Sigmoid colon (tissue), 7 donors: ENCODE data around the gene GATA5. TPM values are rescaled to one million over a fixed set of nuclear protein-coding genes. Genes with fewer than 3 reads are reported as not detected.

ENCODE experiments used
- DNase-seq: peaks from one replicate; pipeline ENCODE4 v3.0.0-alpha.2; 2019
- H3K27ac ChIP-seq, 4 donors: fragments of 200-600 bp; sonication (generic); one replicate each; pipeline ENCODE4 v1.5.1; 2016 to 2019; ENCODE audit warnings: mild to moderate bottlenecking in 1 of 4
- H3K27me3 ChIP-seq, 3 donors: fragments of 200-600 bp; sonication (generic); one replicate each; pipeline ENCODE4 v1.5.1; 2019; ENCODE audit warnings: mild to moderate bottlenecking in 1 of 3
- H3K36me3 ChIP-seq, 4 donors: fragments of 200-600 bp; sonication (generic); one replicate each; pipeline ENCODE4 v1.5.1; 2016 to 2019
- H3K4me1 ChIP-seq, 4 donors: fragments of 200-600 bp; sonication (generic); one replicate each; pipeline ENCODE4 v1.5.1; 2017 to 2019
- H3K4me3 ChIP-seq, 4 donors: fragments of 200-600 bp; sonication (generic); one replicate each; pipeline ENCODE4 v1.5.1; 2017 to 2019; ENCODE audit warnings: mild to moderate bottlenecking in 2 of 4, moderate library complexity in 1 of 4
- H3K9me3 ChIP-seq, 4 donors: fragments of 200-600 bp in 3 of 4; sonication (generic) in 3 of 4; one replicate each; pipeline versions ENCODE4 v1.5.1 to v1.6.1; 2013 to 2019
- EP300 ChIP-seq, 4 donors: sonication (generic); formaldehyde crosslinking; IDR thresholded peaks; one replicate each; pipeline ENCODE4 v1.6.1; 2017; ENCODE audit warnings: antibody characterized with exemption in 4 of 4
- POLR2A ChIP-seq, 2 donors: fragments of 450-650 bp; IDR thresholded peaks; one replicate each; pipeline ENCODE4 v1.6.1; 2016; ENCODE audit warnings: antibody characterized with exemption in 2 of 2, mild to moderate bottlenecking in 2 of 2, moderate library complexity in 2 of 2
- POLR2AphosphoS5 ChIP-seq, 4 donors: sonication (generic); formaldehyde crosslinking; IDR thresholded peaks; one replicate each; pipeline ENCODE4 v1.6.1; 2017; ENCODE audit warnings: antibody characterized with exemption in 4 of 4
- WGBS, 2 donors: extraction: QIAGEN DNeasy Blood & Tissue Kit; methylation state at CpG; one replicate each; pipeline ENCODE4 v1.1.7; 2013; 5-methylcytosine and 5-hydroxymethylcytosine counted together
- intact Hi-C: fragments of 100-400 bp; cut with DNase I; formaldehyde crosslinking; loops from one replicate; pipeline ENCODE4 v1.15.1; 2023
- polyA plus RNA-seq, 3 donors: library from polyadenylated mRNA; stranded (reverse); fragments of 200-250 nt; gene quantifications; one replicate each; pipeline ENCODE4 v1.2.3, GENCODE V29; 2013
- total RNA-seq, 4 donors: library from RNA; depleted of rRNA; stranded (reverse); fragments of >200 nt; gene quantifications; one replicate each; pipeline ENCODE4 v1.1.0, GENCODE V29; 2016
- TF ChIP-seq, protein P1 (sequence below), 4 experiments: fragments of 450-650 bp in 3 of 4; fragments of 200-600 bp in 1 of 4; IDR thresholded peaks; one replicate each; pipeline ENCODE4 v1.5.1; 2016 to 2019; ENCODE audit warnings: antibody characterized with exemption in 4 of 4, mild to moderate bottlenecking in 3 of 4, moderate library complexity in 2 of 4
- donor health status: healthy with polysubstance abuse.
- donor health status: Bipolar disorder and iron deficiency.
- donor health status: healthy.

Gene GATA5
- total and polyA plus RNA-seq, 7 donors, result 0.03 to 0.36 TPM; not detected in 5

DNA sequence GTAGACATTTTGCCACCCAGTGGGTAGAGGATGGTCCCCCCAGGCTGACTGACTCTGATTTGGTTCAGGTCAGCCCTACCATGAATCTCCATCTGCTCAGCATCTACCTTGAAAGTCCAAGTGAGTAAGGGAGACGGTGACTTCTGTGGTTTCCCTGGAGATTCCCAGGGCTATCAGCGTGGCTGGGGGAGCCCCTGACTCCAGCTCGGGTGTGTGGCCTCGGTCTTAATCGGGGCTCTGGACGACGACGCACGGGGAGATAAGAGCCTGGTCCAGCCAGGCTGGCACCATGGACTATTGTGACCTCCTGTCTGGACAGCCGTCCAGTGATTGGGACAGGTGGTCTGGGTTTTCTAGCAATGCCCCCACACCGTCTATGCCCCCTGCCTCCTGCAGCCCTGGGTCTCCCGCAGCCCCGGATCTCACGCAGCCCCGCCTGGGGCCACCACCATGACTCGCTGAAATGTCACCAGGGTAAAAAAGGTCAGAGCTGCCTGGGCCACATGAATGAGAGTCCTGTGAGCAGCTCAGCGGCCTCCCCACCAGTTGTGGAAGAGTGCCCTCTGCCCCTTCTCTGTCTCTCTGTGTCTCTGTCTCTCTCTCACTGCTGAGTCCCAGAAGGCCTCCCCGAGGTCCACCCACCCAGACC, 47.1 kb upstream of the GATA5 start:
- intact Hi-C loops, result no loop called here
- H3K4me1 ChIP-seq, result peaks cover 0 to 20% (median 16%) of the 10 kb centered on the region in 4 donors
- H3K27me3 ChIP-seq, result no peaks in the 10 kb centered on the region
- H3K4me3 ChIP-seq, result no peak overlapping the region
- DNase-seq, result no peak
- WGBS, 2 donors, result 69 to 75% methylated on average over 18 of the region's 18 CpGs
- H3K27ac ChIP-seq, result no peak overlapping the region
- no peak for TF ChIP-seq POLR2A (IDR thresholded peaks at IDR 0.05)
- TF ChIP-seq POLR2AphosphoS5 (IDR thresholded peaks at IDR 0.05), result no peak
- TF ChIP-seq EP300 (IDR thresholded peaks at IDR 0.05), result no peak
- H3K36me3 ChIP-seq, result no peaks in the 10 kb centered on the region
- H3K9me3 ChIP-seq, result no peaks in the 10 kb centered on the region

DNA sequence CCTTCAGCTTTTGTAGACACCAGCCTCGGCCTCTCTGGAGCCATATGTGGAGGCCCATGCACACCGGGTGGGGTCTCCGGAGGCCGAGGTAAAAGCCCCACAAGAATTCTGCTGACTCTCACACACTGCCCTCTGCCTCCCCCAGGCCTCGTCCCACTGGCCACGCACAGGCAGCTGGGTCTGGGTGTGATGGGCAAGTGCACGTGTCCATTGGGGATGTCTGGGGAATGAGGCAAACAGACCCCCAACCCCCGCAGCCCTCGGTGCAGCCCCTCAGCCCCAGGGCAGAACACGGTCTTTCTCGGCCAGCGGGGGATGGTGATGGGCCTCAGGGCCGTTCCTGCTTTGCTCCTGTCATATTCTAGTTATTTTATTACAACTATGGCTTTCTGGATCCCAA, 44.0 kb upstream of the GATA5 start:
- Histone ChIP-seq H3K4me1 (peaks cover 0 to 15% (median 11%) of the 10 kb centered on the region in 4 donors), H3K27ac (no peak overlapping the region), H3K9me3 (no peaks in the 10 kb centered on the region), H3K27me3 (peaks cover 0 to 13% (median 0%) of the 10 kb centered on the region in 3 donors), H3K36me3 (no peaks in the 10 kb centered on the region), H3K4me3 (no peak overlapping the region)
- DNase-seq, result no peak
- TF ChIP-seq POLR2AphosphoS5 (IDR thresholded peaks at IDR 0.05), result no peak
- TF ChIP-seq, protein P1, sequence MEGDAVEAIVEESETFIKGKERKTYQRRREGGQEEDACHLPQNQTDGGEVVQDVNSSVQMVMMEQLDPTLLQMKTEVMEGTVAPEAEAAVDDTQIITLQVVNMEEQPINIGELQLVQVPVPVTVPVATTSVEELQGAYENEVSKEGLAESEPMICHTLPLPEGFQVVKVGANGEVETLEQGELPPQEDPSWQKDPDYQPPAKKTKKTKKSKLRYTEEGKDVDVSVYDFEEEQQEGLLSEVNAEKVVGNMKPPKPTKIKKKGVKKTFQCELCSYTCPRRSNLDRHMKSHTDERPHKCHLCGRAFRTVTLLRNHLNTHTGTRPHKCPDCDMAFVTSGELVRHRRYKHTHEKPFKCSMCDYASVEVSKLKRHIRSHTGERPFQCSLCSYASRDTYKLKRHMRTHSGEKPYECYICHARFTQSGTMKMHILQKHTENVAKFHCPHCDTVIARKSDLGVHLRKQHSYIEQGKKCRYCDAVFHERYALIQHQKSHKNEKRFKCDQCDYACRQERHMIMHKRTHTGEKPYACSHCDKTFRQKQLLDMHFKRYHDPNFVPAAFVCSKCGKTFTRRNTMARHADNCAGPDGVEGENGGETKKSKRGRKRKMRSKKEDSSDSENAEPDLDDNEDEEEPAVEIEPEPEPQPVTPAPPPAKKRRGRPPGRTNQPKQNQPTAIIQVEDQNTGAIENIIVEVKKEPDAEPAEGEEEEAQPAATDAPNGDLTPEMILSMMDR (IDR thresholded peaks at IDR 0.05), result no peak
- TF ChIP-seq EP300 (IDR thresholded peaks at IDR 0.05), result no peak
- TF ChIP-seq POLR2A (IDR thresholded peaks at IDR 0.05), result no peak
- WGBS, 2 donors, result 73 to 82% methylated on average over 13 of the region's 13 CpGs
- intact Hi-C loops, result no loop called here

DNA sequence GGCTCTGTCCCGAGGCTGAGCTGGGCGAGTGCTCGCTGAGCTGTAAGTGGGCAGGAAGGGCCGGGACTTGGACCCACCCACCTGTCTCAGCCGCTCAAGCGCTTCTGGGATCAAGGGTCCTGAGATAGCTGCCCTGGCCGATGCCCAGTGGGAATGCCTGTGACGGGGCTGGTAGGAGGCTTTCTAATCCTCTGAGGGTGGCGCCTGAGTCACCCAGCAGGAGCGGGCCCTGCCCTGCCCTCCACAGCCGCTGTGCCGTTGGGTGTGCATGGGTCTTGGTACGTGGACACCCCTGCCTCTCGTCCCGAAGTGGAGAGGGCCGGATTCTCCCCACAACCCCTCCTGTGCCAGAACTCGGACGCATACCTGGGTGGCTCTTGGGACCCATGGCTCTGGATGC, 43.1 kb upstream of the GATA5 start:
- WGBS, 2 donors, result 58 to 83% methylated on average over 18 of the region's 18 CpGs
- Histone ChIP-seq H3K4me3 (no peak overlapping the region), H3K4me1 (peaks cover 0 to 6% (median 2%) of the 10 kb centered on the region in 4 donors), H3K27me3 (peaks cover 0 to 13% (median 0%) of the 10 kb centered on the region in 3 donors), H3K36me3 (no peaks in the 10 kb centered on the region), H3K9me3 (no peaks in the 10 kb centered on the region), H3K27ac (no peak overlapping the region)
- DNase-seq, result no peak
- TF ChIP-seq EP300 (IDR thresholded peaks at IDR 0.05), result no peak
- TF ChIP-seq POLR2A (IDR thresholded peaks at IDR 0.05), result no peak
- TF ChIP-seq, protein P1 (IDR thresholded peaks at IDR 0.05), result no peak
- no peak for TF ChIP-seq POLR2AphosphoS5 (IDR thresholded peaks at IDR 0.05)
- intact Hi-C loops, result no loop called here

DNA sequence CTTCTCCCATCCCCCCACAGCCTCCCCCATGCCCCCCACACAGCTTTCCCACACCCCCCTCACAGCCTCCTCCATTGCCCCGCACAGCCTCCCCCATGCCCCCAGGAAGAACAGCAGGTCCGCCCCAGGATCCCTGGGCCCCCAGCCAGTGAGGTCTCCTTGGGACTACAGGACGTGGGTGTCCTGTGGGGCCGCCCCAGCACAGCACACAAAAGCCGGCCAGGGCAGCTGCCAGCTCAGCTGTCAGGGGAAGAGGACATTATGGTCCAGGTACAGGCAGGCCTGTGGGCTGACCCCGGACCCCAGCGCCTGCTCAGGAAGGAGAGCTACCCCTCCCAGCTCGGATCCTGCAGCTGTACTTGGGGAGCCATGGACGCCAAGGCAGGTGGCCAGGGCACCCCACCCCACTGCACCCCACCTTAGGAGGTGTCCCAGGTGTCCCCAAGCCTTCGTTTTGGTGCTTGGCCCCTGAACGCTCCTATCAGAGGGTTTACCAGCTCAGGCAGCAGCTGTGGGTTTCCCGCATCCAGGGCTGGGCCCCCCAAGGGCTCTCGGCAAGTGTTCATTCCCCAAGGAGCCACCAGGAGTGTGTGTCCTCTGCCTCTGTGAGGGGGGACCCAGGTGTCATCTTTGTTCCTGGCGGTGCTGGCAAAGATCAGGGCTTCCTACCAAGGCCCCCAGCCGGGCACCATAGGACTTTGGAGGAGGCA, 42.3 kb upstream of the GATA5 start:
- intact Hi-C loops, result no loop called here
- DNase-seq, result no peak
- H3K27me3 ChIP-seq, result peaks cover 0 to 13% (median 0%) of the 10 kb centered on the region in 3 donors
- H3K36me3 ChIP-seq, result no peaks in the 10 kb centered on the region
- H3K4me1 ChIP-seq, result no peaks in the 10 kb centered on the region
- 64 to 83% methylated on average over 15 of the region's 15 CpGs for WGBS, 2 donors
- no peak overlapping the region for H3K27ac ChIP-seq
- H3K4me3 ChIP-seq, result no peak overlapping the region
- H3K9me3 ChIP-seq, result no peaks in the 10 kb centered on the region
- no peak for TF ChIP-seq POLR2AphosphoS5 (IDR thresholded peaks at IDR 0.05)
- TF ChIP-seq, protein P1 (IDR thresholded peaks at IDR 0.05), result no peak
- no peak for TF ChIP-seq EP300 (IDR thresholded peaks at IDR 0.05)
- no peak for TF ChIP-seq POLR2A (IDR thresholded peaks at IDR 0.05)

DNA sequence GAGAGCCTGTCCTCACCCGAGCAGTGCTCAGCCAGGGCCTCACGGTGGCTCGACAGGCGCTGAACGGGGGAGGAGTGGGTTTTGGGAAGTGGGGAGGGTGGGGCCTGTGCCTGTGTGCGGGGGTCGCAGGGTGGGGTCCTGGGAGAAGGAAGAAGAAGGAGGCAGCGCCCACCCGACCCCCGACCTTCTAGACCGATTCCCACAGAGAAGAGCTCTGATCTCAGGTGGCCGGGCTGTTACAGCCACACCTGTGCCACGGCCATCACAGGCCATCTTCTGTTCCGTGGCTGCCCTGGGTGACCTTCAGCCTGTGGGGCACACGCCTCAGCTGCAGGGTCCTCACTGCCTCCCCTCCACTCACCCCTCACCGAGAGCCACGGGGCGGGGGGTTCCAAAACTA, 41.4 kb upstream of the GATA5 start:
- intact Hi-C loops, result no loop called here
- Histone ChIP-seq H3K27ac (no peak overlapping the region), H3K27me3 (peaks cover 0 to 13% (median 0%) of the 10 kb centered on the region in 3 donors), H3K36me3 (no peaks in the 10 kb centered on the region), H3K4me1 (peaks cover 0 to 8% (median 1%) of the 10 kb centered on the region in 4 donors), H3K4me3 (no peak overlapping the region), H3K9me3 (no peaks in the 10 kb centered on the region)
- DNase-seq, result no peak
- 50 to 79% methylated on average over 18 of the region's 18 CpGs for WGBS, 2 donors
- no peak for TF ChIP-seq EP300 (IDR thresholded peaks at IDR 0.05)
- TF ChIP-seq, protein P1 (IDR thresholded peaks at IDR 0.05), result no peak
- no peak for TF ChIP-seq POLR2A (IDR thresholded peaks at IDR 0.05)
- TF ChIP-seq POLR2AphosphoS5 (IDR thresholded peaks at IDR 0.05), result no peak
